Nephron progenitor cell (in vitro differentiated cells): Measurements from ENCODE around the gene SIRPD.

Source experiments
- DNase-seq: peaks from one replicate; pipeline ENCODE4 v3.0.0; 2021
- H3K27ac Mint-ChIP-seq: 2 replicates; pipeline ENCODE4 v1.8.0; 2021; ENCODE audit warnings: mild to moderate bottlenecking, moderate library complexity, mixed read lengths
- H3K27me3 Mint-ChIP-seq: 2 replicates; pipeline ENCODE4 v1.8.0; 2021; ENCODE audit warnings: mild to moderate bottlenecking, low read depth, mixed read lengths; ENCODE audit not compliant: poor library complexity
- H3K36me3 Mint-ChIP-seq: 2 replicates; pipeline ENCODE4 v1.8.0; 2021; ENCODE audit warnings: low read depth, mixed read lengths
- H3K4me1 Mint-ChIP-seq: 2 replicates; pipeline ENCODE4 v1.8.0; 2021; ENCODE audit warnings: mixed read lengths
- H3K4me3 Mint-ChIP-seq: 2 replicates; pipeline ENCODE4 v1.8.0; 2021; ENCODE audit warnings: mild to moderate bottlenecking, moderate library complexity, mixed read lengths
- H3K9me3 Mint-ChIP-seq: 2 replicates; pipeline ENCODE4 v1.8.0; 2021; ENCODE audit warnings: mild to moderate bottlenecking, moderate library complexity, mixed read lengths
- CTCF ChIP-seq: fragments of 200-600 bp; sonication (generic); IDR thresholded peaks from 2 replicates; pipeline ENCODE4 v1.5.0; 2021; ENCODE audit warnings: antibody characterized with exemption

Gene SIRPD

GRCh38 chr20:1507276-1507675 lies 50.2 kb downstream of the SIRPD start:
- DNase-seq = no peak
- Mint-ChIP-seq H3K36me3 (peaks cover 8% of the 10 kb centered on the region), H3K27me3 (peaks cover 35% of the 10 kb centered on the region), H3K27ac (no peak overlapping the region), H3K4me3 (no peak overlapping the region), H3K9me3 (peaks cover 14% of the 10 kb centered on the region), H3K4me1 (no peaks in the 10 kb centered on the region)
- TF ChIP-seq CTCF = no peak

GRCh38 chr20:1505871-1506270 lies 51.6 kb downstream of the SIRPD start:
- no peak overlapping the region for H3K27ac Mint-ChIP-seq
- TF ChIP-seq CTCF = no peak
- peaks cover 23% of the 10 kb centered on the region for H3K9me3 Mint-ChIP-seq
- peaks cover 8% of the 10 kb centered on the region for H3K36me3 Mint-ChIP-seq
- H3K4me3 Mint-ChIP-seq = no peak overlapping the region
- H3K4me1 Mint-ChIP-seq = no peaks in the 10 kb centered on the region
- H3K27me3 Mint-ChIP-seq = peaks cover 21% of the 10 kb centered on the region
- no peak for DNase-seq

- Mint-ChIP-seq H3K27me3 (peaks cover 21% of the 10 kb centered on the region), H3K9me3 (peaks cover 23% of the 10 kb centered on the region), H3K27ac (no peak overlapping the region), H3K4me3 (no peak overlapping the region), H3K36me3 (peaks cover 8% of the 10 kb centered on the region), H3K4me1 (peaks cover 4% of the 10 kb centered on the region)
- no peak for TF ChIP-seq CTCF
- no peak for DNase-seq
Measured at GRCh38 chr20:1505361-1505760, 52.1 kb downstream of the SIRPD start.

GRCh38 chr20:1503564-1504227 lies 53.8 kb downstream of the SIRPD start:
- peak; percentile 63 for DNase-seq
- peaks cover 8% of the 10 kb centered on the region for H3K36me3 Mint-ChIP-seq
- peaks cover 26% of the 10 kb centered on the region for H3K9me3 Mint-ChIP-seq
- H3K4me1 Mint-ChIP-seq = peaks cover 6% of the 10 kb centered on the region
- TF ChIP-seq CTCF = peak; percentile 74
- no peak overlapping the region for H3K4me3 Mint-ChIP-seq
- H3K27me3 Mint-ChIP-seq = peaks cover 21% of the 10 kb centered on the region
- no peak overlapping the region for H3K27ac Mint-ChIP-seq

- peaks cover 8% of the 10 kb centered on the region for H3K36me3 Mint-ChIP-seq
- H3K27ac Mint-ChIP-seq = no peak overlapping the region
- peaks cover 40% of the 10 kb centered on the region for H3K9me3 Mint-ChIP-seq
- peaks cover 17% of the 10 kb centered on the region for H3K27me3 Mint-ChIP-seq
- no peak for TF ChIP-seq CTCF
- peaks cover 6% of the 10 kb centered on the region for H3K4me1 Mint-ChIP-seq
- no peak for DNase-seq
- H3K4me3 Mint-ChIP-seq = no peak overlapping the region
Measured at GRCh38 chr20:1500496-1500895, 57.0 kb downstream of the SIRPD start.
